NT2/D1 (cell line): ENCODE measurements around the gene ZDHHC24.

ENCODE experiments used
- YY1 ChIP-seq: IDR thresholded peaks from 2 replicates; pipeline ENCODE4 v1.6.1; 2011; ENCODE audit not compliant: insufficient read length, insufficient read depth
- ZNF274 ChIP-seq: IDR thresholded peaks from 2 replicates; pipeline ENCODE4 v1.6.1; 2011; ENCODE audit warnings: mild to moderate bottlenecking, low read depth, low read length

- TF ChIP-seq YY1 (no peak), ZNF274 (no peak)
Measured at GRCh38 chr11:66593650-66594049, 47.8 kb upstream of the ZDHHC24 start.
